H9 (cell line): ENCODE data around the gene TOR1A. TPM values are rescaled to one million over a fixed set of nuclear protein-coding genes. Genes with fewer than 3 reads are reported as not detected.

Experiments used
- DNase-seq: peaks from one replicate; pipeline ENCODE4 v3.0.0-alpha.2; 2017
- H2AFZ ChIP-seq: one replicate; pipeline ENCODE4 v1.6.1; 2013; ENCODE audit warnings: mild to moderate bottlenecking, low read length, control low read depth, moderate library complexity
- H2AK5ac ChIP-seq: 2 replicates; pipeline ENCODE4 v1.6.1; 2013; ENCODE audit warnings: low read length, control low read depth, mixed read lengths; ENCODE audit not compliant: insufficient read length
- H2BK120ac ChIP-seq: one replicate; pipeline ENCODE4 v1.6.1; 2013; ENCODE audit warnings: low read depth, mild to moderate bottlenecking, low read length, control low read depth, inconsistent platforms; ENCODE audit not compliant: poor library complexity, severe bottlenecking
- H2BK12ac ChIP-seq: 2 replicates; pipeline ENCODE4 v1.6.1; 2013; ENCODE audit warnings: low read length, control low read depth, mixed read lengths, low read depth; ENCODE audit not compliant: insufficient read length
- H2BK15ac ChIP-seq: 2 replicates; pipeline ENCODE4 v1.6.1; 2013; ENCODE audit warnings: low read depth, low read length, control low read depth
- H2BK20ac ChIP-seq: one replicate; pipeline ENCODE4 v1.6.1; 2013; ENCODE audit warnings: low read depth, mild to moderate bottlenecking, low read length, control low read depth, inconsistent platforms; ENCODE audit not compliant: poor library complexity, severe bottlenecking
- H2BK5ac ChIP-seq: 2 replicates; pipeline ENCODE4 v1.6.1; 2013; ENCODE audit warnings: low read length, control low read depth, mixed read lengths; ENCODE audit not compliant: insufficient read length
- H3K14ac ChIP-seq: 2 replicates; pipeline ENCODE4 v1.6.1; 2013; ENCODE audit warnings: low read length, control low read depth; ENCODE audit not compliant: insufficient read depth
- H3K18ac ChIP-seq: 2 replicates; pipeline ENCODE4 v1.6.1; 2013; ENCODE audit warnings: low read depth, mild to moderate bottlenecking, mixed read lengths, low read length, control low read depth; ENCODE audit not compliant: insufficient read length
- H3K23ac ChIP-seq: 2 replicates; pipeline ENCODE4 v1.6.1; 2013; ENCODE audit warnings: low read length, control low read depth, mixed read lengths, low read depth; ENCODE audit not compliant: insufficient read length
- H3K23me2 ChIP-seq: 2 replicates; pipeline ENCODE4 v1.6.1; 2013; ENCODE audit warnings: low read depth, mild to moderate bottlenecking, mixed read lengths, low read length, control low read depth; ENCODE audit not compliant: insufficient read length, poor library complexity, severe bottlenecking
- H3K27ac ChIP-seq: 2 replicates; pipeline ENCODE4 v1.5.1; 2013; ENCODE audit warnings: low read length, control low read depth, mixed read lengths, low read depth; ENCODE audit not compliant: insufficient read length
- H3K27me3 ChIP-seq: 2 replicates; pipeline ENCODE4 v1.6.1; 2013; ENCODE audit warnings: low read length, control low read depth, inconsistent platforms; ENCODE audit not compliant: insufficient read depth
- H3K4ac ChIP-seq: 2 replicates; pipeline ENCODE4 v1.6.1; 2013; ENCODE audit warnings: low read depth, mild to moderate bottlenecking, control low read depth, inconsistent platforms, low read length, moderate library complexity
- H3K4me1 ChIP-seq: 2 replicates; pipeline ENCODE4 v1.6.1; 2013; ENCODE audit warnings: low read length, control low read depth, inconsistent platforms; ENCODE audit not compliant: insufficient read depth
- H3K4me2 ChIP-seq: 2 replicates; pipeline ENCODE4 v1.6.1; 2013; ENCODE audit warnings: low read length, control low read depth, mixed read lengths; ENCODE audit not compliant: insufficient read length, insufficient read depth
- H3K56ac ChIP-seq: 2 replicates; pipeline ENCODE4 v1.6.1; 2013; ENCODE audit warnings: low read depth, mild to moderate bottlenecking, mixed read lengths, low read length, control low read depth; ENCODE audit not compliant: insufficient read length
- H3K79me1 ChIP-seq: 2 replicates; pipeline ENCODE4 v1.6.1; 2013; ENCODE audit warnings: low read depth, mild to moderate bottlenecking, moderate library complexity, low read length, control low read depth, inconsistent platforms; ENCODE audit not compliant: insufficient read depth, poor library complexity, severe bottlenecking
- H3K79me2 ChIP-seq: 2 replicates; pipeline ENCODE4 v1.6.1; 2013; ENCODE audit warnings: low read length, control low read depth, inconsistent platforms; ENCODE audit not compliant: insufficient read depth
- H3K9ac ChIP-seq: 2 replicates; pipeline ENCODE4 v1.6.1; 2013; ENCODE audit warnings: low read length, control low read depth, mixed read lengths; ENCODE audit not compliant: insufficient read length; ENCODE audit errors: extremely low read depth
- H3K9me3 ChIP-seq: one replicate; pipeline ENCODE4 v1.6.1; 2013; ENCODE audit warnings: low read depth, low read length, inconsistent platforms; ENCODE audit not compliant: control insufficient read depth
- H3T11ph ChIP-seq: one replicate; pipeline ENCODE4 v1.6.1; 2013; ENCODE audit warnings: mild to moderate bottlenecking, low read length, control low read depth, inconsistent platforms
- H4K20me1 ChIP-seq: one replicate; pipeline ENCODE4 v1.6.1; 2013; ENCODE audit not compliant: control insufficient read depth, insufficient read length, insufficient read depth
- H4K5ac ChIP-seq: 2 replicates; pipeline ENCODE4 v1.6.1; 2013; ENCODE audit warnings: low read depth, mild to moderate bottlenecking, mixed read lengths, low read length, control low read depth; ENCODE audit not compliant: insufficient read length
- H4K8ac ChIP-seq: replicated peaks from 2 replicates; pipeline ENCODE4 v1.6.1; 2013; ENCODE audit warnings: low read length, control low read depth, mixed read lengths, low read depth; ENCODE audit not compliant: insufficient read length
- H4K91ac ChIP-seq: 2 replicates; pipeline ENCODE4 v1.6.1; 2013; ENCODE audit warnings: low read depth, mild to moderate bottlenecking, moderate library complexity, mixed read lengths, low read length, control low read depth; ENCODE audit not compliant: insufficient read length
- H3K27ac Mint-ChIP-seq, 3 experiments: 2 replicates in 2 of 3; 3 replicates in 1 of 3; pipeline ENCODE4 v1.8.0; 2020 to 2021; ENCODE audit warnings: mixed read lengths in 3 of 3, mild to moderate bottlenecking in 1 of 3, moderate library complexity in 1 of 3
- H3K27me3 Mint-ChIP-seq: 2 replicates; pipeline ENCODE4 v1.8.0; 2021; ENCODE audit warnings: low read depth, mild to moderate bottlenecking, moderate library complexity, mixed read lengths
- H3K36me3 Mint-ChIP-seq, 3 experiments: 2 replicates in 2 of 3; 3 replicates in 1 of 3; pipeline ENCODE4 v1.8.0; 2020 to 2021; ENCODE audit warnings: low read depth in 3 of 3, mixed read lengths in 3 of 3; ENCODE audit not compliant: insufficient read depth in 1 of 3
- H3K4me1 Mint-ChIP-seq, 2 experiments: 2 replicates each; pipeline ENCODE4 v1.8.0; 2020; ENCODE audit warnings: mixed read lengths in 2 of 2
- H3K4me3 Mint-ChIP-seq, 2 experiments: 2 replicates in 1 of 2; 3 replicates in 1 of 2; pipeline ENCODE4 v1.8.0; 2020 to 2021; ENCODE audit warnings: mild to moderate bottlenecking in 2 of 2, mixed read lengths in 2 of 2, moderate library complexity in 1 of 2
- H3K9me3 Mint-ChIP-seq, 2 experiments: 2 replicates in 1 of 2; 3 replicates in 1 of 2; pipeline ENCODE4 v1.8.0; 2020; ENCODE audit warnings: mild to moderate bottlenecking in 2 of 2, mixed read lengths in 2 of 2, moderate library complexity in 1 of 2
- WGBS: extraction: QIAGEN DNeasy Blood & Tissue Kit; methylation state at CpG from one replicate; pipeline ENCODE4 v1.1.7; 2013; ENCODE audit warnings: missing lambda C conversion rate, low lambda C conversion rate, mixed read lengths; ENCODE audit not compliant: insufficient read length; ENCODE audit errors: extremely low coverage; 5-methylcytosine and 5-hydroxymethylcytosine counted together
- total RNA-seq: library from RNA; stranded (reverse); gene quantifications from 2 replicates; pipeline ENCODE4 v1.2.1, GENCODE V29; 2021
- TF ChIP-seq, protein P1 (sequence below): fragments of 200-600 bp; sonication (generic); conservative IDR thresholded peaks from 3 replicates; pipeline ENCODE4 v1.8.0; 2021; ENCODE audit warnings: antibody characterized with exemption, mild to moderate bottlenecking

The TOR1A gene
- total RNA-seq, 1 experiment from 2014 or later, result 60.1 TPM

GRCh38 chr9:129812385-129812784, 11.6 kb downstream of the TOR1A start:
- Mint-ChIP-seq H3K36me3 (peaks cover 30 to 86% (median 71%) of the 10 kb centered on the region in 3 experiments), H3K9me3 (no peaks in the 10 kb centered on the region), H3K4me3 (no peak overlapping the region), H3K27ac (peak overlapping the region in 1 of 3 experiments; percentile 66; a peak in 1 of 7 replicates), H3K4me1 (no peaks in the 10 kb centered on the region), H3K27me3 (no peaks in the 10 kb centered on the region; the same call in 1 of the 2 replicates)
- no peak overlapping the region for H2BK12ac ChIP-seq
- H3K23ac ChIP-seq, result no peak overlapping the region
- no peaks in the 10 kb centered on the region for H3K23me2 ChIP-seq
- no peak for DNase-seq
- H3K9me3 ChIP-seq, result no peaks in the 10 kb centered on the region
- TF ChIP-seq, protein P1, sequence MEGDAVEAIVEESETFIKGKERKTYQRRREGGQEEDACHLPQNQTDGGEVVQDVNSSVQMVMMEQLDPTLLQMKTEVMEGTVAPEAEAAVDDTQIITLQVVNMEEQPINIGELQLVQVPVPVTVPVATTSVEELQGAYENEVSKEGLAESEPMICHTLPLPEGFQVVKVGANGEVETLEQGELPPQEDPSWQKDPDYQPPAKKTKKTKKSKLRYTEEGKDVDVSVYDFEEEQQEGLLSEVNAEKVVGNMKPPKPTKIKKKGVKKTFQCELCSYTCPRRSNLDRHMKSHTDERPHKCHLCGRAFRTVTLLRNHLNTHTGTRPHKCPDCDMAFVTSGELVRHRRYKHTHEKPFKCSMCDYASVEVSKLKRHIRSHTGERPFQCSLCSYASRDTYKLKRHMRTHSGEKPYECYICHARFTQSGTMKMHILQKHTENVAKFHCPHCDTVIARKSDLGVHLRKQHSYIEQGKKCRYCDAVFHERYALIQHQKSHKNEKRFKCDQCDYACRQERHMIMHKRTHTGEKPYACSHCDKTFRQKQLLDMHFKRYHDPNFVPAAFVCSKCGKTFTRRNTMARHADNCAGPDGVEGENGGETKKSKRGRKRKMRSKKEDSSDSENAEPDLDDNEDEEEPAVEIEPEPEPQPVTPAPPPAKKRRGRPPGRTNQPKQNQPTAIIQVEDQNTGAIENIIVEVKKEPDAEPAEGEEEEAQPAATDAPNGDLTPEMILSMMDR, result no peak
- no peaks in the 10 kb centered on the region for H4K20me1 ChIP-seq
- H3K4ac ChIP-seq, result no peak overlapping the region
- no peak overlapping the region for H2AFZ ChIP-seq
- no peak overlapping the region for H4K8ac ChIP-seq
- H3K14ac ChIP-seq, result no peak overlapping the region
- H4K5ac ChIP-seq, result no peak overlapping the region
- H3K4me1 ChIP-seq, result no peaks in the 10 kb centered on the region
- no peaks in the 10 kb centered on the region for H3K79me1 ChIP-seq
- H2BK15ac ChIP-seq, result no peak overlapping the region
- H3K4me2 ChIP-seq, result no peak overlapping the region
- no peak overlapping the region for H2AK5ac ChIP-seq
- H3K27ac ChIP-seq, result no peak overlapping the region
- no peaks in the 10 kb centered on the region for H3K27me3 ChIP-seq
- H2BK20ac ChIP-seq, result no peak overlapping the region
- no peak overlapping the region for H3K56ac ChIP-seq
- no peaks in the 10 kb centered on the region for H3K79me2 ChIP-seq
- H3T11ph ChIP-seq, result no peak overlapping the region
- no peak overlapping the region for H3K9ac ChIP-seq
- H2BK5ac ChIP-seq, result no peak overlapping the region
- H3K18ac ChIP-seq, result no peak overlapping the region
- no CpG with 5 or more reads among the region's 9 CpGs for WGBS
- no peak overlapping the region for H4K91ac ChIP-seq
- H2BK120ac ChIP-seq, result no peak overlapping the region
